ENCODE data around the gene PEX16.

The PEX16 gene

GRCh38 chr11:45926536-45927331 is 9.1 kb upstream of the PEX16 start:
- Mint-ChIP-seq H3K36me3 (no peaks in the 10 kb centered on the region), H3K4me1 (ENCODE audit: low read depth) (peaks cover 32% of the 10 kb centered on the region), H3K27me3 (no peaks in the 10 kb centered on the region), H3K9me3 (ENCODE audit: low read depth) (no peaks in the 10 kb centered on the region), H3K27ac (no peak overlapping the region), H3K4me3 (no peak overlapping the region)

- no peak overlapping the region for H3K4me3 Mint-ChIP-seq
- no peak overlapping the region for H3K27ac Mint-ChIP-seq
- H3K27me3 Mint-ChIP-seq, result no peaks in the 10 kb centered on the region
- H3K9me3 Mint-ChIP-seq (ENCODE audit: low read depth), result no peaks in the 10 kb centered on the region
- H3K4me1 Mint-ChIP-seq (ENCODE audit: low read depth), result peaks cover 32% of the 10 kb centered on the region
- no peaks in the 10 kb centered on the region for H3K36me3 Mint-ChIP-seq
These were observed 8.3 kb upstream of the PEX16 start for GRCh38 chr11:45926001-45926401.

GRCh38 chr11:45925550-45925949 is 7.9 kb upstream of the PEX16 start:
- Mint-ChIP-seq H3K27me3 (no peaks in the 10 kb centered on the region), H3K27ac (no peak overlapping the region), H3K36me3 (no peaks in the 10 kb centered on the region), H3K9me3 (ENCODE audit: low read depth) (no peaks in the 10 kb centered on the region), H3K4me1 (ENCODE audit: low read depth) (peaks cover 29% of the 10 kb centered on the region), H3K4me3 (no peak overlapping the region)

- no peaks in the 10 kb centered on the region for H3K27me3 Mint-ChIP-seq
- no peaks in the 10 kb centered on the region for H3K9me3 Mint-ChIP-seq (ENCODE audit: low read depth)
- peaks cover 23% of the 10 kb centered on the region for H3K4me1 Mint-ChIP-seq (ENCODE audit: low read depth)
- H3K36me3 Mint-ChIP-seq, result no peaks in the 10 kb centered on the region
- H3K27ac Mint-ChIP-seq, result no peak overlapping the region
- H3K4me3 Mint-ChIP-seq, result no peak overlapping the region
These were observed 7.2 kb upstream of the PEX16 start for GRCh38 chr11:45924927-45925326.

DNA sequence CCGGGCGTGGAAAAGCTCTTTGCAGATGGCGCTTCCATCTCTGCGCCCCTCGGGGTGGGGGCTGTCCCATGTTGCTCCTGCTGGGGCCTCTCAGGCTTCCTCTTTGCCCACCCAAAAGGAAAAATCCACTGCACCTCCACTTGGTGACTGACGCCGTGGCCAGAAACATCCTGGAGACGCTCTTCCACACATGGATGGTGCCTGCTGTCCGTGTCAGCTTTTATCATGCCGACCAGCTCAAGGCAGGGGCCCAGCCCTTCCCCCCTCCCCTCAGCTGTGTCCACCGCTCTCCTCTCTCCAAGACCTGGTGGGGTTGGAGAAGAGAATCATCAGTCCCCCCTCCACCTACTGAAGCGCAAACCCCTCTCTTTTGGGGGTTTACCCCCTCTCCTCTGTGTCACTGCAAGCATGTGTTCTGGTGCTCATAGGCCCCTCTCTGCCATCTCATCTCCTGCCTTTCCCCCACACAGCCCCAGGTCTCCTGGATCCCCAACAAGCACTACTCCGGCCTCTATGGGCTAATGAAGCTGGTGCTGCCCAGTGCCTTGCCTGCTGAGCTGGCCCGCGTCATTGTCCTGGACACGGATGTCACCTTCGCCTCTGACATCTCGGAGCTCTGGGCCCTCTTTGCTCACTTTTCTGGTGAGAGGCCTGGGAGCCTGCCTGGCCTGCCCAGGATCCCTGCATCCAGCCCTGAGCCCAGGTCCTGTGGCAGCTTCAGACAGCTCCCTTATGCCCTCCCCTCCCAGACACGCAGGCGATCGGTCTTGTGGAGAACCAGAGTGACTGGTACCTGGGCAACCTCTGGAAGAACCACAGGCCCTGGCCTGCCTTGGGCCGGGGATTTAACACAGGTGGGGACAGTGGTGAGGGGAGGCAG is 6.6 kb upstream of the PEX16 start:
- Mint-ChIP-seq H3K27ac (no peak overlapping the region), H3K4me1 (ENCODE audit: low read depth) (peaks cover 26% of the 10 kb centered on the region), H3K36me3 (no peaks in the 10 kb centered on the region), H3K27me3 (no peaks in the 10 kb centered on the region), H3K4me3 (peak overlapping the region; percentile 51), H3K9me3 (ENCODE audit: low read depth) (no peaks in the 10 kb centered on the region)

GRCh38 chr11:45922425-45923082 is 4.9 kb upstream of the PEX16 start, which contains the start of gene LARGE2:
TSS of gene LARGE2 (plus strand) at chr11:45922656. CDS start at chr11:45922883, 227 bp downstream.
- Mint-ChIP-seq H3K36me3 (no peaks in the 10 kb centered on the region), H3K27me3 (no peaks in the 10 kb centered on the region), H3K9me3 (ENCODE audit: low read depth) (no peaks in the 10 kb centered on the region), H3K4me3 (peak within 1 kb of the TSS; percentile 80), H3K27ac (peak within 1 kb of the TSS; percentile 64), H3K4me1 (ENCODE audit: low read depth) (peaks cover 34% of the 10 kb centered on the region)

GRCh38 chr11:45921561-45922424 is 4.1 kb upstream of the PEX16 start:
- no peaks in the 10 kb centered on the region for H3K9me3 Mint-ChIP-seq (ENCODE audit: low read depth)
- H3K27ac Mint-ChIP-seq, result peak overlapping the region; percentile 64
- no peaks in the 10 kb centered on the region for H3K27me3 Mint-ChIP-seq
- peaks cover 32% of the 10 kb centered on the region for H3K4me1 Mint-ChIP-seq (ENCODE audit: low read depth)
- no peaks in the 10 kb centered on the region for H3K36me3 Mint-ChIP-seq
- H3K4me3 Mint-ChIP-seq, result peak overlapping the region; percentile 78

DNA sequence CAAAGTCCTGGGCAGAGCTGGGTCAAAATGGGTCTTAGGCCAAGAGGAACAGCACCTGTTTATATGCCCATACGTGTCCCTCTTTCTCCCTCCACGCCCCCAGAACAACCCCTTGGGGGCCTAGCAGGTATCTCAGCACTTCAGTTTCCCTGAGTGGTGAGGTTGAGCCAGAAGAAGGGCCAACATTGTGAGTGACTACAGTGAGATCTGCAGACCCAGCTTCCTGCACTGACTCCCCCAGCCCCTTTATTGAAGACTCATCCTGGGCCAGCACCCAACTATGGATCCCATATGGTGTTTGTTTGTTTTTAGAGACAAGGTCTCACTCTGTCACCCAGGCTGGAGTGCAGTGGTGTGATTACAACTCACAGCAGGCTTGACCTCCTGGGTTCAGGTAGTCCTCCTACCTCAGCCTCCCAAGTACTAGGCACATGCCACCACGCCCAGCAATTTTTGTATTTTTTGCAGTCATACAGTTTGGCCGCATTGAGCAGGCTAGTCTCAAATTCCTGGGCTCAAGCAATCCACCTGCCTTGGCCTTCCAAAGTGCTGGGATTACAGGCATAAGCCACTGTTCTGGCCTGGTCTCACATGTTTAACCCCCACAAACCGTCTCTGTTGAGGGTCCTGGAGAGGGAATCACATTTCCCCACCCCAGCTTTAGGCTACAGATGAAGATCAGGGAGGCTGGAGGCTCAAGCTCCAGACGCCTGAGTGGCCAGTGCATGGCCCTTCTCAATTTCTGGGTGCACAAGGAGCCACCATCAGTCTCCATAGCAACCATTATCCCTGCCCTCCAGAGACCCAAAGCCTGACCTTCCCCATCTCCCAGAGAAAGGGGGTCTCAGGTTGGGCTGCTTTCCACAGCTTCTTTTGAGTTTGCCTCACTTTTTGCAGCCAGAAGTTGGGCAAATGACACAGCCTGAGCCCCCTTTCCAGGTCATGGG is 3.1 kb upstream of the PEX16 start:
- H3K27me3 Mint-ChIP-seq, result no peaks in the 10 kb centered on the region
- no peaks in the 10 kb centered on the region for H3K36me3 Mint-ChIP-seq
- H3K9me3 Mint-ChIP-seq (ENCODE audit: low read depth), result no peaks in the 10 kb centered on the region
- H3K4me3 Mint-ChIP-seq, result peak overlapping the region; percentile 78
- H3K27ac Mint-ChIP-seq, result peak overlapping the region; percentile 64
- H3K4me1 Mint-ChIP-seq (ENCODE audit: low read depth), result peaks cover 40% of the 10 kb centered on the region

DNA sequence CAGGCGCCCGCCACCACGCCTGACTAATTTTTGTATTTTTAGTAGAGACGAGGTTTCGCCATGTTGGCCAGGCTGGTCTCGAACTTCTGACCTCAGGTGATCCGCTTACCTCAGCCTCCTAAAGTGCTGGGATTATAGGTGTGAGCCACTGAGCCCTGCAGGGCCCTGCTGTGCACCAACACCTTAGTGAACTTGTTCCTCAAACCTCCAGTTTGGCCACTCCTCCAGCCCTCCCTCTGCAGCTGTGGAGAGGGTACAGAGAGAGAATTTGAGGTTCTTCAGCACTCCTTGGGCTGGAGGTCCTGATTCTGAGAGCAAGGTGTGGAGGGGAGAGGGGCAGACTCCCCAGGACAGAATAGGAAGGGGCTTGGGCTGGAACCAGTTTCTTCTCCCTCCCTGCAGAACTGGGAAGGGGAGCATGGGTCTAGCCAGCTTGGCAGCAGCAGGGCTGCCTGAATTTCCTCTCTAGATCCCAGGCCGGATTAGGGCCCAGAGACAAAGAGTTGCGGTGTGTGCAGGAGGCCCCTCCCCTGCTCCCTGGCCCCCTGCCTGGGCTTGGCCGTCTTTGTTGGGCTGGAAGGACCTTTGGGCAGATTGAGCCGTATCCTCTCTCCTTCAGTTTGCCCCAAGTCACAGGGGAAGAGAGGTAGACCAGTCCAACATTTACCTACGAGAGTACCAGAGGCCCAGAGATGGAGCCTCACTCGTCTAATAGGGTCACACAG is 2.3 kb upstream of the PEX16 start:
- H3K9me3 Mint-ChIP-seq (ENCODE audit: low read depth), result no peaks in the 10 kb centered on the region
- H3K27ac Mint-ChIP-seq, result no peak overlapping the region
- H3K27me3 Mint-ChIP-seq, result no peaks in the 10 kb centered on the region
- H3K4me1 Mint-ChIP-seq (ENCODE audit: low read depth), result peaks cover 46% of the 10 kb centered on the region
- H3K36me3 Mint-ChIP-seq, result no peaks in the 10 kb centered on the region
- no peak overlapping the region for H3K4me3 Mint-ChIP-seq

DNA sequence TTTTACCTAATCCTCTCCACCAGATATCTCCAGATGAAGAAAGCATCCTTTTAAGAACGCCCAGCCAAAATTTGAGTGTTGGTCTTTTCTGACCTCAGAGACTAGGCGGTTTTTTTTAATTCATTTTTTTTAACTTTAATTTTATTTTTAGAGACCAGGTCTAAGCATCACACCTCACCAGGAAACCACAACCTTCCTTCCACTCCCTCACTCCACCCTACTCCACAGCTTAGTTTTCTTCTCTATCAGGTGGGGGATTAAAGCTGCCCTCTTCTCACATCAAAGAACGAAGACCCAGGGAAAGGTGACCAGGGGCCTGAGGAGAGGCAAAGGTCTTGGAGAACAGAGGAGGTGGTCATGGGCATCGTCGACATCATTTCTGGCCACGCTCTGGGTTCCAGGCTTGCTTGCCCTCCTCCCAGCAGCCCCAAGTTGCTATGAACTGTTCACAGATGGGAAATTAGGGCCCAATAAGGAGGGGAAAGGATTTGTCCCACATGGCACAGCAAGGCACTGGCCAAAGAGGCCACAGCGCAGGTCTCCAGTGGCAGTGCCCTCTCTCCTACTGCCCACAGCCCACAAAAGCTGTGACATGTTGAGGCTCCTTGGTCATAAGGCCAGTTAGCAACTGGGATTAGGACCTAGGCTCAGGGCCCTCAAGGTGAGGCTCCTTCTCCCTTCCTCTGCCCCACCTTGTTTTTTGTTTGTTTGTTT is 1.4 kb upstream of the PEX16 start:
- Mint-ChIP-seq H3K36me3 (no peaks in the 10 kb centered on the region), H3K4me3 (peak overlapping the region; percentile 95), H3K27me3 (no peaks in the 10 kb centered on the region), H3K27ac (peak overlapping the region; percentile 97), H3K4me1 (ENCODE audit: low read depth) (peaks cover 43% of the 10 kb centered on the region), H3K9me3 (ENCODE audit: low read depth) (no peaks in the 10 kb centered on the region)

DNA sequence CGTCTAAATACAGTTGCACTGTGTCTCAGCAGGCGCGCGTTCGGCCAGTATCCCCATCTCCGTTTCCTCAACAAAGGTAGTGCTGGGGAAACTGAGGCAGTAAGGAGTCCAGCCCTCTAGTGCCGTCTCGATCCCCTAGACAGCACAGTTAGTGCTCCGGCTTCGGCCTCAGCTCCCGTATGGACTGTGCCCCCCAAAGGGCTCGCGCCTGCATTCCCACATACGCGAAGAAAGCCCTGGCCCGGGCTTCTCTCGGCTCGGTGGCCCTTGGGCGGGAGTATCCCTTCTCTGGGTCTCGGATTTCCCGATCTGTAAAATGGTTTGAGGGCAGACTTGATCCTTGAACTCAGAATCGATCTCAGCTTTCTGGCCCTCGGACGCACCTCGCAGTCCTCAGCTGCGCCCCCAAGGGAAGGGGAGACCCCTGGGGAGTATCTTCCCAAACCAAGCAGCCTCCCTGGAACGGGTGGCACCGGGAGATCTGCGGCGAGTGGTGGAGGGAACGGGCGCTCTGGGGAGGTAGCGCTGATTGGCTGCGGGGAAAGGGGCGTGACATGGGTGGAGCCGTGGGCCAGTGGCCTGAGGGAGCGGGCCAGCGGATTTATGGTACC is 759 bp upstream of the PEX16 start:
- Mint-ChIP-seq H3K27me3 (no peaks in the 10 kb centered on the region), H3K9me3 (ENCODE audit: low read depth) (no peaks in the 10 kb centered on the region), H3K4me3 (peak overlapping the region; percentile 95), H3K4me1 (ENCODE audit: low read depth) (peaks cover 41% of the 10 kb centered on the region), H3K27ac (peak overlapping the region; percentile 97), H3K36me3 (no peaks in the 10 kb centered on the region)

DNA sequence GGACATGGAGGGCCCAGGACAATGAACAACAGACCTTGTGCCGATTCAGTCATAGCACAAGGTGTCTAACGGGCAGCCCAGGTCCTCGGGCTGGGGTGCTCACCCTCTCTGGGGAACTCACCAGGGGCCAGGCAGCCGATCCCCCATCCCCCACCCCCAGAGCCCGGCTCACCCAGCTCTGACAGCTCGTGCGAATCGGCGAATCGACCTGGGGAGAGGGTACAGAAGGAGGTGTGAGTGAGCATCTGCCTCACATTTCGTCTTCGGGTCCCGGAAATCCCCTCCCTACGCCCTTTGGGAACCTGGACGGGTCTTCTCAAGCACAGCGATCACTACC is 423 bp downstream of the PEX16 start:
- no peaks in the 10 kb centered on the region for H3K27me3 Mint-ChIP-seq
- H3K4me3 Mint-ChIP-seq, result peak overlapping the region; percentile 95
- H3K27ac Mint-ChIP-seq, result peak overlapping the region; percentile 97
- no peaks in the 10 kb centered on the region for H3K9me3 Mint-ChIP-seq (ENCODE audit: low read depth)
- H3K36me3 Mint-ChIP-seq, result no peaks in the 10 kb centered on the region
- H3K4me1 Mint-ChIP-seq (ENCODE audit: low read depth), result peaks cover 37% of the 10 kb centered on the region

All from activated naive CD8-positive, alpha-beta T cell (primary cell).